Smooth muscle cell (in vitro differentiated cells): ENCODE results near the gene ARFIP1. TPM values are rescaled to one million over a fixed set of nuclear protein-coding genes. Genes with fewer than 3 reads are reported as not detected.

Experiments
- DNase-seq: peaks from one replicate; lab custom pipeline; 2025; ENCODE audit not compliant: unreplicated experiment; lab: John Stamatoyannopoulos, UW
- H2AFZ ChIP-seq: fragments of 200-600 bp; sonication (generic); 2 replicates; pipeline ENCODE4 v1.6.0; 2016; ENCODE audit warnings: antibody characterized with exemption, low read depth, mild to moderate bottlenecking
- H3F3A ChIP-seq: fragments of 200-600 bp; sonication (generic); 2 replicates; pipeline ENCODE4 v1.6.0; 2017; ENCODE audit warnings: antibody characterized with exemption, low read depth
- H3K27ac ChIP-seq: fragments of 200-600 bp; sonication (generic); 2 replicates; pipeline ENCODE4 v1.5.1; 2016; ENCODE audit warnings: low read depth, mild to moderate bottlenecking
- H3K27me3 ChIP-seq: fragments of 200-600 bp; sonication (generic); 2 replicates; pipeline ENCODE4 v1.6.1; 2016; ENCODE audit warnings: low read depth, mild to moderate bottlenecking
- H3K36me3 ChIP-seq: fragments of 200-600 bp; sonication (generic); 2 replicates; pipeline ENCODE4 v1.5.1; 2016; ENCODE audit warnings: low read depth
- H3K4me1 ChIP-seq: fragments of 200-600 bp; sonication (generic); 2 replicates; pipeline ENCODE4 v1.5.1; 2016; ENCODE audit warnings: low read depth
- H3K4me2 ChIP-seq: fragments of 200-600 bp; sonication (generic); 2 replicates; pipeline ENCODE4 v1.6.0; 2016; ENCODE audit warnings: mild to moderate bottlenecking
- H3K4me3 ChIP-seq: fragments of 200-600 bp; sonication (generic); 2 replicates; pipeline ENCODE4 v1.5.1; 2016; ENCODE audit warnings: mild to moderate bottlenecking
- H3K79me2 ChIP-seq: fragments of 200-600 bp; sonication (generic); 2 replicates; pipeline ENCODE4 v1.6.0; 2016; ENCODE audit warnings: low read depth, mild to moderate bottlenecking
- H3K9ac ChIP-seq: fragments of 200-600 bp; sonication (generic); 2 replicates; pipeline ENCODE4 v1.6.0; 2016; ENCODE audit warnings: low read depth
- H3K9me3 ChIP-seq: fragments of 200-600 bp; sonication (generic); replicated peaks from 2 replicates; pipeline ENCODE4 v1.5.1; 2016; ENCODE audit warnings: low read depth
- H4K20me1 ChIP-seq: fragments of 200-600 bp; sonication (generic); 2 replicates; pipeline ENCODE4 v1.6.0; 2016; ENCODE audit warnings: low read depth
- WGBS: methylation state at CpG from one replicate; pipeline ENCODE4 v1.1.7; 2016; ENCODE audit warnings: low lambda C conversion rate; 5-methylcytosine and 5-hydroxymethylcytosine counted together
- polyA plus RNA-seq: library from polyadenylated mRNA; unstranded; fragments of >200 nt; fragmentation: Nextera tagmentation; extraction: Ambion mirVana; gene quantifications from 2 replicates; pipeline ENCODE4 v1.2.1, GENCODE V29; 2016
- total RNA-seq: library from RNA; depleted of rRNA; stranded (reverse); fragments of >200 nt; gene quantifications from 2 replicates; pipeline ENCODE4 v1.2.3, GENCODE V29; 2014
- TF ChIP-seq, protein P1 (sequence below): fragments of 200-600 bp; sonication (generic); IDR thresholded peaks from 2 replicates; pipeline ENCODE4 v1.5.1; 2017; ENCODE audit warnings: borderline replicate concordance, mild to moderate bottlenecking, antibody characterized with exemption; ENCODE audit not compliant: insufficient read depth, poor library complexity, severe bottlenecking

The ARFIP1 gene
- total and polyA plus RNA-seq, 2 experiments from 2014 or later = 21.3 to 37.7 TPM

DNA sequence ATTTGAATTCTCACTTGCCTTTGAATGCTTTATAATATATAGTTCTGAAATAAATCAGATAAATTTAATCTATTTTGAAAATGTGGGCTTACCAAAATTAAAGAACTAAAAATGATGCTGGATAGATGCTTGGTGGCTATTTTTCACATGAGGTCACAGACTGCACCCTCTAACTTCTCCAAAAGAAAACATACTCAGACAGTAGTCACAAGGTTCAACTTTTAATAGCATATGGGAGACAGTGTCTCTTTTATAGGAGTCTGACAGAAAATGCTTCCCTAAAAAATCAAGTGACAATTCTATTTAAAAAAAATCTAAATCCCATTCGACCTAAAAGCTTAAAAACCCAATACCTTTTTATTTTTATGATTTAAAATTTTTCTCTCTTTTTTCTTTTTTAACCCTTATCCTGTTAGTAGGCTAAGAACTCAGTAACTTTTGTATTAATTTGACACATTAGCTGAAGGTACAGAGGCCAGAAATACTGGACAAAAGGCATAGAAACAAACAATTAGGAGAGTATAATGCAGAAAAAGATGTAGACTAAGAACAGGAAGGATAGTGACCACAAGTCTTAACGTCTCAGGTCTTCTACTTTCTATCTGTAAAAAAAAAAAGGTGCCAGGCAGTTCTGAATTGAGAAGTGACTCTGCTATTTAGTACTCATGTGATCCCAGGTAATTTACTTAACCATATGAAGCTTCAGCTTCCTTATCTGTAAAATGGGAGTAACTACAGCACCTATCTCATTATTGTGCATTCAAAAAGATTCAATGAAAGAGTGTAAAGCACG is 7.8 kb upstream of the ARFIP1 start:
- H3F3A ChIP-seq = no peaks in the 10 kb centered on the region
- no peak overlapping the region for H3K9ac ChIP-seq
- DNase-seq = no peak
- no peaks in the 10 kb centered on the region for H3K9me3 ChIP-seq
- no peak overlapping the region for H3K27ac ChIP-seq
- no peaks in the 10 kb centered on the region for H3K79me2 ChIP-seq
- no peaks in the 10 kb centered on the region for H4K20me1 ChIP-seq
- no peak overlapping the region for H3K4me3 ChIP-seq
- 82% methylated on average over 3 of the region's 3 CpGs for WGBS
- H3K4me2 ChIP-seq = no peak overlapping the region
- TF ChIP-seq, protein P1, sequence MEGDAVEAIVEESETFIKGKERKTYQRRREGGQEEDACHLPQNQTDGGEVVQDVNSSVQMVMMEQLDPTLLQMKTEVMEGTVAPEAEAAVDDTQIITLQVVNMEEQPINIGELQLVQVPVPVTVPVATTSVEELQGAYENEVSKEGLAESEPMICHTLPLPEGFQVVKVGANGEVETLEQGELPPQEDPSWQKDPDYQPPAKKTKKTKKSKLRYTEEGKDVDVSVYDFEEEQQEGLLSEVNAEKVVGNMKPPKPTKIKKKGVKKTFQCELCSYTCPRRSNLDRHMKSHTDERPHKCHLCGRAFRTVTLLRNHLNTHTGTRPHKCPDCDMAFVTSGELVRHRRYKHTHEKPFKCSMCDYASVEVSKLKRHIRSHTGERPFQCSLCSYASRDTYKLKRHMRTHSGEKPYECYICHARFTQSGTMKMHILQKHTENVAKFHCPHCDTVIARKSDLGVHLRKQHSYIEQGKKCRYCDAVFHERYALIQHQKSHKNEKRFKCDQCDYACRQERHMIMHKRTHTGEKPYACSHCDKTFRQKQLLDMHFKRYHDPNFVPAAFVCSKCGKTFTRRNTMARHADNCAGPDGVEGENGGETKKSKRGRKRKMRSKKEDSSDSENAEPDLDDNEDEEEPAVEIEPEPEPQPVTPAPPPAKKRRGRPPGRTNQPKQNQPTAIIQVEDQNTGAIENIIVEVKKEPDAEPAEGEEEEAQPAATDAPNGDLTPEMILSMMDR = no peak
- H3K36me3 ChIP-seq = no peaks in the 10 kb centered on the region
- no peaks in the 10 kb centered on the region for H3K4me1 ChIP-seq
- H3K27me3 ChIP-seq = no peaks in the 10 kb centered on the region
- no peak overlapping the region for H2AFZ ChIP-seq

DNA sequence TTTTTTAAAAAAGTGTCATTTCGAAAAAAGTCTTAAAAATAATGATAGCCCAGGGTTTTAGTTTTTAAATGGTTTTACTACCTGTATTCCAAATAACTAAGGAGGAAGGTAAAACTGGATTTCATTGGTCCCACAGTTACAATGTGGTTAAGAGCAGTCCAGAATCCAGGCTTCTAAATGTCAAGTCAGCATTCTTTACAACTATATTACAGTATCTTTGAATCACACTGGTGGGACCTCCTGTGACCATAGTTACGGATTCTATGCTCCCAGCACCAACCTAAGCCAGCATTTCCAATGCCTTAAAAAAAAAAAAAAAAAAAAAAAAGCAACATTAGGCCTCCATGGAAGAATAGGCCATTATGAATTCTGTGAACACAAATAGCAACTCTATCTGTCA is 6.4 kb upstream of the ARFIP1 start:
- H3K27ac ChIP-seq = no peak overlapping the region
- no peak for DNase-seq
- H4K20me1 ChIP-seq = no peaks in the 10 kb centered on the region
- no peaks in the 10 kb centered on the region for H3K9me3 ChIP-seq
- no peak overlapping the region for H3K9ac ChIP-seq
- no peaks in the 10 kb centered on the region for H3K4me1 ChIP-seq
- TF ChIP-seq, protein P1 = no peak
- no peaks in the 10 kb centered on the region for H3F3A ChIP-seq
- WGBS = 81% methylated on average over 2 of the region's 2 CpGs
- H2AFZ ChIP-seq = no peak overlapping the region
- H3K27me3 ChIP-seq = no peaks in the 10 kb centered on the region
- no peak overlapping the region for H3K4me3 ChIP-seq
- no peaks in the 10 kb centered on the region for H3K36me3 ChIP-seq
- no peaks in the 10 kb centered on the region for H3K79me2 ChIP-seq
- no peak overlapping the region for H3K4me2 ChIP-seq

DNA sequence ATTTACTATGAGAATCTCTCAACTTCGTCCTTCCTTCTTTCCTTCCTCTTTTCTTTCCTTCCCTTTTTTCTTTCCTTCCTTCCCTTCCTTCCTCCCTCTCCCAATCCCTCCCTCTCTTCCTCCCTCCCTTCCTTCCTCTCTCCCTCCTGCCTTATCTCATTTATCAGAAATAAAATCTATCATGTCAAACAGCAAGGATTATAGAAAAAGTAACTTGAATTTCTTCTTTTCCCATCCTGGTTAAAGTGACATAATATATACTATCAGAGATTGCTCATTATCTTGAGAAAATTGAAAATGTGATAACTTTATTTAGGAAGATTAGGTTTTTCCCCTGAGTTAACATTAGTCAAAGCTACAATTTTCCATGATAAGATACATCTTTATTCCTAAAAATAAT is 5.8 kb upstream of the ARFIP1 start:
- TF ChIP-seq, protein P1 = no peak
- Histone ChIP-seq H3K79me2 (no peaks in the 10 kb centered on the region), H3K9me3 (no peaks in the 10 kb centered on the region), H3K27me3 (no peaks in the 10 kb centered on the region), H3K27ac (no peak overlapping the region), H3K9ac (no peak overlapping the region), H3K36me3 (no peaks in the 10 kb centered on the region), H2AFZ (no peak overlapping the region), H3K4me2 (no peak overlapping the region), H3K4me1 (no peaks in the 10 kb centered on the region), H3K4me3 (no peak overlapping the region), H3F3A (no peaks in the 10 kb centered on the region), H4K20me1 (no peaks in the 10 kb centered on the region)
- WGBS = 87% methylated on average over 1 of the region's 1 CpG
- no peak for DNase-seq

DNA sequence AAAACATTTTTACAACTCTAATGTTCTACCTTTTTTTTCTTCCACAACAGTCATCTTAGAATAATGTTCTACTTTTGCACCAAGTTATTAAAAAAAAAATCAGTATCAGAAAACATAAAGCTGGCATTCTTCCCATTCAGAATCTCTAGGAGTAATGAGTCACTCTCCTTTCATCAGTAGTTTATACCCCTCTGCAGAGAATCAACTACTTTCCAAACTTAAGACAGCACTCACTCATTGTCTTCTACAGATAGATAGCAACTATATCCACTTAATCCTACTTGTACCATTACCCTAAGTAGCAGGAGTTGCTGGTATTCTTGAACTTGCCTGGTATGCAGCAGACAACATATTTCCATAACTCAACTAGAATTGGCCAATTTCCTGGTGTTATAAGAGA is 3.4 kb upstream of the ARFIP1 start:
- Histone ChIP-seq H3K79me2 (peaks cover 12% of the 10 kb centered on the region), H3K4me2 (no peak overlapping the region), H3F3A (no peaks in the 10 kb centered on the region), H3K27ac (no peak overlapping the region), H3K4me1 (no peaks in the 10 kb centered on the region), H3K4me3 (no peak overlapping the region), H3K9me3 (no peaks in the 10 kb centered on the region), H3K27me3 (no peaks in the 10 kb centered on the region), H4K20me1 (peaks cover 7% of the 10 kb centered on the region), H3K9ac (no peak overlapping the region), H3K36me3 (no peaks in the 10 kb centered on the region), H2AFZ (no peak overlapping the region)
- TF ChIP-seq, protein P1 = no peak
- no peak for DNase-seq
